Activated CD4-positive, CD25-positive, alpha-beta regulatory T cell (primary cell): Measurements from ENCODE around the gene SEC22A.

Source experiments
- DNase-seq, 4 experiments: peaks; one replicate each; lab custom pipeline; 2025; lab: John Stamatoyannopoulos, UW

The SEC22A gene

GRCh38 chr3:123287962-123288302 lies 86.2 kb downstream of the SEC22A start:
- DNase-seq, result no peak

GRCh38 chr3:123289391-123290106 lies 87.8 kb downstream of the SEC22A start:
- DNase-seq, result no peak

- DNase-seq, result no peak
Observed at GRCh38 chr3:123290107-123290930, 88.6 kb downstream of the SEC22A start.

GRCh38 chr3:123290962-123291361 lies 89.2 kb downstream of the SEC22A start:
- no peak for DNase-seq

- DNase-seq, result no peak
Observed at GRCh38 chr3:123291404-123291803, 89.7 kb downstream of the SEC22A start.

GRCh38 chr3:123292321-123293310 lies 90.9 kb downstream of the SEC22A start:
- DNase-seq, result no peak

- DNase-seq, result no peak
Observed at GRCh38 chr3:123294296-123294938, 92.7 kb downstream of the SEC22A start.

GRCh38 chr3:123295171-123295900 lies 93.6 kb downstream of the SEC22A start:
- no peak for DNase-seq

GRCh38 chr3:123295901-123296250 lies 94.1 kb downstream of the SEC22A start:
- DNase-seq, result no peak

GRCh38 chr3:123296261-123296660 lies 94.5 kb downstream of the SEC22A start:
- no peak for DNase-seq

- no peak for DNase-seq
Observed at GRCh38 chr3:123296836-123297626, 95.3 kb downstream of the SEC22A start.

- no peak for DNase-seq
Observed at GRCh38 chr3:123297627-123297899, 95.8 kb downstream of the SEC22A start.

GRCh38 chr3:123298903-123299302 lies 97.2 kb downstream of the SEC22A start:
- DNase-seq, result no peak

- no peak for DNase-seq
Observed at GRCh38 chr3:123299581-123299980, 97.8 kb downstream of the SEC22A start.

GRCh38 chr3:123300056-123300455 lies 98.3 kb downstream of the SEC22A start:
- DNase-seq, result no peak

GRCh38 chr3:123300583-123300982 lies 98.8 kb downstream of the SEC22A start:
- DNase-seq, result no peak

- no peak for DNase-seq
Observed at GRCh38 chr3:123301331-123302184, 99.8 kb downstream of the SEC22A start.

GRCh38 chr3:123302961-123303360 lies 101.2 kb downstream of the SEC22A start:
- no peak for DNase-seq

GRCh38 chr3:123303976-123304560 lies 102.3 kb downstream of the SEC22A start:
- no peak for DNase-seq
